ENCODE data around the gene NECAB3.

The NECAB3 gene

DNA sequence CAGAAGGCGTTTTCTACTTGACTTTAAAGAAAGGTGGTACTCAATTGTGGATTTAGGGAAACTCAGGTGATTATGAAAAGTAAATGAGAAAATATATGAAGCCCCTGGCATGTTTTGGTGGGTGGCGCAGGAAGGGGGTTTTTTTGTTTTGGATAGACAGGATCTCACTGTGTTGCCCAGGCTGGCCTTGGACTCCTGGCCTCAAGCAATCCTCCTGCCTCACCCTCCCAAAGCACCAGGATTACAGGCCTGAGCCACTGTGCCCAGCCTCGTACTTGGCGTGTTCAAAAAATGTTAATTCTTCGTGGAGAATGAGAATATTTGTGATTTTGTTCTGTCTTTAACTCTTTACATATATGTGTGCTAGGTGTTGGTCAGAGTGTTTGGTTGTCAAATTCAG, 44.2 kb downstream of the NECAB3 start:
- Histone ChIP-seq H3K27me3 (ENCODE audit: low read length) (no peaks in the 10 kb centered on the region), H3K9ac (ENCODE audit: low read length) (no peak overlapping the region), H3K4me3 (ENCODE audit: insufficient read depth, low read length, poor library complexity, severe bottlenecking) (no peak overlapping the region), H3F3A (ENCODE audit: insufficient read depth) (no peaks in the 10 kb centered on the region), H3K4me2 (ENCODE audit: low read depth, low read length, poor library complexity, severe bottlenecking) (no peak overlapping the region), H3K36me3 (ENCODE audit: low read length) (no peaks in the 10 kb centered on the region), H3K79me2 (ENCODE audit: insufficient read depth, low read length) (no peaks in the 10 kb centered on the region), H4K20me1 (ENCODE audit: low read depth, low read length) (no peaks in the 10 kb centered on the region), H2AFZ (ENCODE audit: low read depth, low read length, severe bottlenecking) (no peak overlapping the region), H3K27ac (ENCODE audit: low read depth, low read length) (no peak overlapping the region), H3K9me2 (replicated peaks; ENCODE audit: insufficient read depth, low read length) (no peaks in the 10 kb centered on the region), H3K9me3 (ENCODE audit: insufficient read depth, low read length) (no peaks in the 10 kb centered on the region)
- TF ChIP-seq, protein P1, sequence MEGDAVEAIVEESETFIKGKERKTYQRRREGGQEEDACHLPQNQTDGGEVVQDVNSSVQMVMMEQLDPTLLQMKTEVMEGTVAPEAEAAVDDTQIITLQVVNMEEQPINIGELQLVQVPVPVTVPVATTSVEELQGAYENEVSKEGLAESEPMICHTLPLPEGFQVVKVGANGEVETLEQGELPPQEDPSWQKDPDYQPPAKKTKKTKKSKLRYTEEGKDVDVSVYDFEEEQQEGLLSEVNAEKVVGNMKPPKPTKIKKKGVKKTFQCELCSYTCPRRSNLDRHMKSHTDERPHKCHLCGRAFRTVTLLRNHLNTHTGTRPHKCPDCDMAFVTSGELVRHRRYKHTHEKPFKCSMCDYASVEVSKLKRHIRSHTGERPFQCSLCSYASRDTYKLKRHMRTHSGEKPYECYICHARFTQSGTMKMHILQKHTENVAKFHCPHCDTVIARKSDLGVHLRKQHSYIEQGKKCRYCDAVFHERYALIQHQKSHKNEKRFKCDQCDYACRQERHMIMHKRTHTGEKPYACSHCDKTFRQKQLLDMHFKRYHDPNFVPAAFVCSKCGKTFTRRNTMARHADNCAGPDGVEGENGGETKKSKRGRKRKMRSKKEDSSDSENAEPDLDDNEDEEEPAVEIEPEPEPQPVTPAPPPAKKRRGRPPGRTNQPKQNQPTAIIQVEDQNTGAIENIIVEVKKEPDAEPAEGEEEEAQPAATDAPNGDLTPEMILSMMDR (IDR thresholded peaks at IDR 0.05; ENCODE audit: insufficient read depth, low read length, poor library complexity, severe bottlenecking) = no peak
- TF ChIP-seq EZH2phosphoT487 (conservative IDR thresholded peaks at IDR 0.05; ENCODE audit: low read length) = no peak

DNA sequence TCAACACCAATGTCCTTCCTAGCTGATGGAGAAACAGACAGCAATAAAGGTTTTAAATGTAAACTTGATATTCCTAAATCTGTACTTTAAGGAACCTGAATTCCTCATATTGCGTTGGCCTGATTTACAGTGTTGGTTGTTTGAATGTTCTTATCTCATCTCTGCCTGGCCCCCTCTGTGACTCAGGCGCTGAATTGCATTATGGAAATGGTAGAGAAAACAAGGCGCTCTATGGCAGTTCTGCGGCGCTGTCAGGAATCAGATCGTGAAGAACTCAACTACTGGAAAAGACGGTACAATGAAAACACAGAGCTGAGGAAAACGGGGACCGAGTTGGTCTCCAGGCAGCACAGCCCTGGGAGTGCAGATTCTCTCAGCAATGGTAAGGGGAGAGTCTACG, 44.7 kb downstream of the NECAB3 start:
- Histone ChIP-seq H3K9me2 (replicated peaks; ENCODE audit: insufficient read depth, low read length) (no peaks in the 10 kb centered on the region), H3K4me2 (ENCODE audit: low read depth, low read length, poor library complexity, severe bottlenecking) (no peak overlapping the region), H2AFZ (ENCODE audit: low read depth, low read length, severe bottlenecking) (no peak overlapping the region), H3K4me3 (ENCODE audit: insufficient read depth, low read length, poor library complexity, severe bottlenecking) (no peak overlapping the region), H3F3A (ENCODE audit: insufficient read depth) (no peaks in the 10 kb centered on the region), H3K9ac (ENCODE audit: low read length) (no peak overlapping the region), H3K36me3 (ENCODE audit: low read length) (no peaks in the 10 kb centered on the region), H3K9me3 (ENCODE audit: insufficient read depth, low read length) (no peaks in the 10 kb centered on the region), H3K27ac (ENCODE audit: low read depth, low read length) (no peak overlapping the region), H3K27me3 (ENCODE audit: low read length) (no peaks in the 10 kb centered on the region), H4K20me1 (ENCODE audit: low read depth, low read length) (no peaks in the 10 kb centered on the region), H3K79me2 (ENCODE audit: insufficient read depth, low read length) (no peaks in the 10 kb centered on the region)
- TF ChIP-seq EZH2phosphoT487 (conservative IDR thresholded peaks at IDR 0.05; ENCODE audit: low read length) = no peak
- TF ChIP-seq, protein P1 (IDR thresholded peaks at IDR 0.05; ENCODE audit: insufficient read depth, low read length, poor library complexity, severe bottlenecking) = no peak

DNA sequence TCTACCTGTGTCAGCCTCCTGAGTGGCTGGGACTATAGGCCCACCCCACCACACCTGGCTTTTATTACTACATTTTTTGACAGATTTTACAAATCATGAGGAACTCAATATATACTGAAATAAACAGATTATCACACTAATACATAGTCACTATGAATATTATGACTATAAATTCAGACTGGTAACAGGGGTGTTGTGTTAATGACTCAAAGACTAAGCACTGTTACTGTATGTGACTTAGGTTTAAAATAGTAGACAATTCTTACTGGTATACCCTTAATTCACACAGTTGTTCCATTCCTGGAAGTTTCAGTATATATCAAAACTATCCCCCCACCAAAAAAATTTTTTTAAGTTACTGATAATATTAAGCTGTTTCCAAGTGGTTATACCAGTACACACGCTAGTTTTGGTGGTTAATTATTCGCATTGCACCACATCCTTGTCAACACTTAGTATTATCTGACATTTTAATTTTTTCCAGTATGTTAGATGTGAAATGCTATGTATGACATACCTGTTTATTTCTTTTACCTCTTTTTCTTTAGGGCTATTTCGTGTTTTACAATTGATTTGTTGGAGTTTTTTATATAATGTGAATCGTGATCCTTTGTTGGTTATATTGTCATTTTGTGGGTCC, 46.5 kb downstream of the NECAB3 start:
- Histone ChIP-seq H3K36me3 (ENCODE audit: low read length) (no peaks in the 10 kb centered on the region), H3K27ac (ENCODE audit: low read depth, low read length) (no peak overlapping the region)

More for the DNA sequence above, 46.5 kb downstream of the NECAB3 start:
- Histone ChIP-seq H3K9me2 (replicated peaks; ENCODE audit: insufficient read depth, low read length) (no peaks in the 10 kb centered on the region), H3K27me3 (ENCODE audit: low read length) (no peaks in the 10 kb centered on the region), H3K9me3 (ENCODE audit: insufficient read depth, low read length) (no peaks in the 10 kb centered on the region), H3K4me3 (ENCODE audit: insufficient read depth, low read length, poor library complexity, severe bottlenecking) (no peak overlapping the region), H3K9ac (ENCODE audit: low read length) (no peak overlapping the region), H2AFZ (ENCODE audit: low read depth, low read length, severe bottlenecking) (no peak overlapping the region), H4K20me1 (ENCODE audit: low read depth, low read length) (no peaks in the 10 kb centered on the region), H3F3A (ENCODE audit: insufficient read depth) (no peaks in the 10 kb centered on the region), H3K79me2 (ENCODE audit: insufficient read depth, low read length) (no peaks in the 10 kb centered on the region), H3K4me2 (ENCODE audit: low read depth, low read length, poor library complexity, severe bottlenecking) (no peak overlapping the region)
- no peak for TF ChIP-seq EZH2phosphoT487 (conservative IDR thresholded peaks at IDR 0.05; ENCODE audit: low read length)
- TF ChIP-seq, protein P1 (IDR thresholded peaks at IDR 0.05; ENCODE audit: insufficient read depth, low read length, poor library complexity, severe bottlenecking) = no peak
